NCI-H1694 treated with DMSO at 0.1 percent for 48 hours (cell line): Measurements from ENCODE around the gene TRPV6.

ENCODE experiments used
- DNase-seq: peaks from one replicate; lab custom pipeline; 2025; lab: John Stamatoyannopoulos, UW

The TRPV6 gene

DNA sequence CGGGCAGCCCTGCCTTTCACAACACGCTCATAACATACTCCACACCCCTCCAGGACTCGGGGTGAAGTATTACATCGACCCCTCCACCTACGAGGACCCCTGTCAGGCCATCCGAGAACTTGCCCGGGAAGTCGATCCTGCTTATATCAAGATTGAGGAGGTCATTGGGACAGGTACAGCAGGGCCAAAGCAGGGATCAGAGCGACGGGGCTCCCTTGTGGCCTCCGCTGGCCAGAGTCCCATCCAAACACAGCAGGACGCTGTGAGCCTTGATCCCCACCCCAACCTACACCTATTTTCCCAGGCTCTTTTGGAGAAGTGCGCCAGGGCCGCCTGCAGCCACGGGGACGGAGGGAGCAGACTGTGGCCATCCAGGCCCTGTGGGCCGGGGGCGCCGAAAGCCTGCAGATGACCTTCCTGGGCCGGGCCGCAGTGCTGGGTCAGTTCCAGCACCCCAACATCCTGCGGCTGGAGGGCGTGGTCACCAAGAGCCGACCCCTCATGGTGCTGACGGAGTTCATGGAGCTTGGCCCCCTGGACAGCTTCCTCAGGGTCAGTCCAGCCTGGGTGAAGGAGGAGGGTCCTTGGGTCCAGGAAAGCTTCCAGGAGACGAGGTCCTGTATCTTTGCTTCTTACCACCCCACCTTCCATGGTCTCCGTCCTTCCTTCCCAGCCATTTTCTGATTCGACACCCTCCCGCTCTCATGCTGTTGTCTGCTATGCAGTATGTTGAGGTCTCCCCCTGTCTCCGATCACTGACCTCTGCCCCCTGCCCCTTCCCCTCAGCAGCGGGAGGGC, 17.2 kb downstream of the TRPV6 start:
- DNase-seq: no peak

DNA sequence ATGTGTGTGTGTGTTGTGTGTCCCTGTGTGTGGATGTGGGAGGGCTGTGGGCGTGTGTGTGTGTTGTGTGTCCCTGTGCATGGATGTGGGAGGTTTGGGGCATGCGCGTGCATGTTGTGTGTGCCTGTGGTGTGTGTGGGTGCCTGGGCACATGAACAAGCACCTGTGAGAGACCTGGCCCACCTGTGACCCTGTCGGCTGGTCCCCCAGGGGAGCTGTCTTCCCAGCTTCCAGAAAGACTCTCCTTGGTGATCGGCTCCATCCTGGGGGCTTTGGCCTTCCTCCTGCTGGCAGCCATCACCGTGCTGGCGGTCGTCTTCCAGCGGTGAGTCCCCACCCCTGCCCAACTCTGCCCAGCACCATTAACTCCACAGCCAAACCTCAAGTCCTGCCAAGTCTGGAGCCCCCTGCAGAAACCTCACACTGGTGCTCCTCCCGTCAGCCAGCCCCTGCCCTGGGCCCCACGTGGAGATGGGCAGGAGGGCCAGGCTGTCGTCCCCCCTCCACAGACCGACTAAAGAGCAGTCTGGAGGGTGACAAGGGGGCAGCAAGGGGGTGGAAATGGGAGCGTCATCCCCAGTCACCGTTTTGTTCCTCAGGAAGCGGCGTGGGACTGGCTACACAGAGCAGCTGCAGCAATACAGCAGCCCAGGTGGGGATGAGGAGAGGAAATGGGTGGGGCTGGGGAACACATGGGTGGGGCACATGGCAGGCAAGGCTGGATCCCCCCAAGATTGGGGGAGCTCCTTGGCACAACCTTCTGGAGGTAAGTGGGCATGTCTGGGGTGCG, 18.0 kb downstream of the TRPV6 start:
- no peak for DNase-seq

DNA sequence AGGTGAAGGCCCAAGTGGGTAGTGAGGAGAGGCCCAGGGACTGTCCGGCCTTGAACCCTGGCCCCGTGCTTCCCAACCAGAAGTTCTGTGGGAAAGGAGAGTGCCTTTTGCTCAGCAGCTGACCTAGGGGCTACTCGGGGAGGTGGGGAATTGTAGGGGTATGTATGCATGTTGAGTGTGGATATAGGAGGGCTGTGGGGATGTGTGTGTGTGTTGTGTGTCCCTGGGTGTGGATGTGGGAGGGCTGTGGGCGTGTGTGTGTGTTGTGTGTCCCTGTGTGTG, 18.5 kb downstream of the TRPV6 start:
- DNase-seq: no peak

DNA sequence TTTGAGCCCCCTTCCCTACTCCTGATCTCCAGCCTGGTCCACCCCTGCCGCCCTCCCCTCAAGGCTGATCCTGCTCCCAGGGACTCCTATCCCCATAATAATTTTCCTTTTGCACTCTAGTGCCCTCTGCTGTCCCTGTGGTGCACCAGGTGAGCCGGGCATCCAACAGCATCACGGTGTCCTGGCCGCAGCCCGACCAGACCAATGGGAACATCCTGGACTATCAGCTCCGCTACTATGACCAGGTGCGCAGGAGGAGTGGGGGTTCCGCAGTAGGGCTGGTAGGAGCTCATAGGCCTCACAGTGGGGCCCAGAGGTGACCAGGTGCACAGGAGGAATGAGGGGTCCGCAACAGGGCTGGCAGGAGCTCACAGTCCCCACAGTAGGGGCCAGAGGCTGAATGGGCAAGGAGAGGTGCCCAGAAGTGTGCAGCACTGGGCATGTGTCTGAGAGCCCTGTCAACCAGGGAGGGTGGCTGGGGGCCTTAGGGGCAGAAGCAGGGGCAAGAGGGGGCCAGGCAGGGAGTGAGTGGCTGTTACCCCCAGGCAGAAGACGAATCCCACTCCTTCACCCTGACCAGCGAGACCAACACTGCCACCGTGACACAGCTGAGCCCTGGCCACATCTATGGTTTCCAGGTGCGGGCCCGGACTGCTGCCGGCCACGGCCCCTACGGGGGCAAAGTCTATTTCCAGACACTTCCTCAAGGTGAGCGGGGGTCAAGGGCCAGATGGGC, 19.0 kb downstream of the TRPV6 start:
- no peak for DNase-seq

GRCh38 chr7:142865766-142866165, 19.8 kb downstream of the TRPV6 start:
- no peak for DNase-seq

- DNase-seq: no peak
These were observed 20.4 kb downstream of the TRPV6 start for GRCh38 chr7:142864980-142865747.

GRCh38 chr7:142863891-142864685, 21.5 kb downstream of the TRPV6 start:
- DNase-seq: no peak

DNA sequence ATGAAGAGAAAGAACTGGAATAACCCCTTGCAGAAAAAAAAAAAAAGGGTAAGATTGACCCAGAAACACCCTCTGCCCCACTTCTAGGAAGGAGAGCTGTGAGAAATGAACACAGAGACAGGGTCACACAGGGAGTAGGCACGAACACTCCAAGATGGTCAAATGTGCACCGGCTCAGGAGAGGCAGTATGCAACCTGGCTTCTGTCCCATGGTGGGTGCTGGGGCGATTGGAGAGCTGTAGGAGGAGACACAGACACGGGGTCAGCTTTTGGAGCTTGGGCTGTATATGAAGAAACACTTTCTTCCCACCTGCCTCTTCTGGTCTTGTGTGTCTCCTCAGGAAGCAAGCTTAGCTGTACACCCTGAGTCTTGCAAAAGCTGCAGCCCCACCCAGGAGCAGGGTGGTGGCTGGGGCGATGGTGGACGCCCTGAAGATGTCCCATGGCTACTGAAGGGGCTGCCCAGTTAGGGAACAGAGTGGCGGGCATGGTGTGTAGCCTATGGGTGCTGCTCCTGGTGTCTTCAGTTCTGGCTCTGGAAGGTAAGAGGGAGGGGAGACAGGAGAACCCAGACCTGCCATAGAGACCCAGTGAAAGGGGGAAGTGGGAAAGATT, 22.7 kb downstream of the TRPV6 start:
- no peak for DNase-seq

DNA sequence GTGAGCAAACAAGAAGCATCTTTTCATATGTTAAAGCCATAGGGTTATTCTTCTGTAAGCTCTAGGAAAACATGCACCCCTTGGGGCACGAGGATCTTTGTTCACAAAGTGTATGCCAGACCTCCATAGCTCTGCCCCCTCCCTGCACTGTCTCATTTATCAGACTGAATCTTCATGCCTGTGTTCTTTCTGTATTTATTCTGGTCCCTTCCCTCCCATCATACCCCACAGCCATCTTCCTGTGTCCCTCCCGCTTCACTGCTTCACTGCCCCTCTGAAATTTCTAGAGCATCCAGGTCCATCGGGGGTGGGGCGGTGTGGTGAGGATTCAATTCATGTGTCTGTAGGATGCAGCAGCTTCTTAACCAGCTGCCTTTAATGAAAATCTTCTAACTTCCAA, 23.2 kb downstream of the TRPV6 start:
- no peak for DNase-seq

DNA sequence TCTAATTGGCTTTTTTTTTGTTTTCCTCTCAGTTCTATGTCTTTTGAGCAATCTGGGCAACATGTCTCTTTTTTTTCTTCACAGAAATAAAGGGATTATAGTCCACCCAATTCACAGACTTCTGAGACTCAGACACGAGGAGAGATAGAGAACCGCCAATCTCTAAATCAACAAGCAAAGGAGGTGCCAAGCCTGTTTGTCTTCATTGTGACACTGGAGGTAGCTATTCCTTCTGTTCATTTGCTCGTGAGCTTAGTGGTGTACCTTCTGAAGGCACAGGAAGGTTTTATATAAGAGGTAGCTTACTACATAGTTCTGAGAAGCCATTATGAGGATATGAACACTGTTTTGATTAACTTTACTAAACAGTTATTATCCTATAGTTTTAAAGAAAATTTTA, 24.6 kb downstream of the TRPV6 start:
- no peak for DNase-seq

- DNase-seq: no peak
These were observed 25.7 kb downstream of the TRPV6 start for GRCh38 chr7:142859829-142860228.

- DNase-seq: no peak
These were observed 26.1 kb downstream of the TRPV6 start for GRCh38 chr7:142859411-142859810.

GRCh38 chr7:142857625-142858024, 27.9 kb downstream of the TRPV6 start:
- DNase-seq: no peak

DNA sequence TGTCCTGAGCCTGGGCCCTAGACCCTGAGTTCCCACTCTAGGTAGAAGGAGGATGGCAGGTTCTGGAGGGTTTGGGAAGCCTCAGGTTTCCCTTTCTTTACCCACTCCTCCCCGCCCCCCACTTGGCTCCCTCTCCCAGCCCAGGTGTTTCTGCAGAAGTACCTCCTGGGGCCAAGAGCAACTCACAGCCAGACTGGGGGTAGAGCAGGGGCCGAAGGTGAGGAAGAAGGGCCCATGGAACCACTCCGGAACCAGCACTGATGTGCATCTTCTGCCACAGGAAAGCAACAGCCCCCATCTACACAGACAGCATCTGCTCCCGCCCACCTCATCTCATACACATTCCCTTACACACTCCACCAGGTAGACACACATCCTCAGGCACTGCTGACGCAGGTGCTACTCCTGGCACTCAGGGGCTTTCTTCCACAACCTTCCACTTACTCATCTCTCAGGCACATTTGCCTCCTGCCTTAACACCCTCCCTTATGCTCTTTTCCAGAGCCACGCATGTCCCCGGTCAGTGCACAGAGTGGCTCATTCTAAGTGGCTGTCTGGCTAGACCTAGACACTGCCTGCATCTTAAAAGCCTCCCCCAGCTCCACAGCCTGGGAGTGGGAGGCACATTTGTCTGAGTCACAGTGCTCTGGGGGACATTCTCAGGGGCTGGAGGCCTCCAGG, 28.8 kb downstream of the TRPV6 start:
- DNase-seq: no peak

DNA sequence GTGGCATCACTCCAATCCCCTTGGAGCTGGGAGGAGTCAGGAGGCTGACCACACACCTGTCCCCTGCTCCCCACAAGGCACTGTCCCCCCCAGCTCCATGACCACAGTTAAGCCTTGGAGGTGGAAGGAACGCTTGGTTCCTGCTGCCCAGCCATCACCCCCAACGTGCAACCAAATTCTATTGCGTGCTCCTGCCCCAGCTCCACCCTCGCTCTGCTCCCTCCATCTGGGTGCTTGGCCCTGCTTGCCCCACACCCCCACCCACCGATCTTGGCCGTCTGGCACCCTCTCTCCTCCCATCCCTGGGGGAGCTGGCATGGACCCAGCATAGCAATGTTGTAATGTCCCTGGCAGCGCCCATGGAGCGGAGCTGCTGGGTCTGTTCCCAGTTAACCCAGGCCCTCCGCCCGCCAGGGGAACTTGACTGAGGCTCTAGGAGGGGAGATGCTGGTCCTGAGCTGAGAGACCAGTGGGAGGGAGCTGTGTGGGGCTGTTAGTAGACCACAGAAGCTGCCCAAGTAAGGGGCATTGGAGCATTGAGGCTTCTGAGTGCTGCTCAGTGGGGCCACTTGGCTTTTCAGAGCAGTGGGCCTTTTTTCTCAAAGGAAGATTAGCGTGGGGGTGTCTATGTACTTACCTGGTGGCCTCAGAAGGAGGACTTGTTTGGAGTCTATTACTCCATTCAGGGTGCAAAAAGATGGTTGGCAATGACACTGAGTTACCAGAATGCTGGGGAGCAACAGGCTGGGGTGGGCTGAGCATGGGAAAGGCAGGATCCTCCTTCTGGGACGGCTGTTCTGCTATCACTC, 29.6 kb downstream of the TRPV6 start:
- DNase-seq: no peak

DNA sequence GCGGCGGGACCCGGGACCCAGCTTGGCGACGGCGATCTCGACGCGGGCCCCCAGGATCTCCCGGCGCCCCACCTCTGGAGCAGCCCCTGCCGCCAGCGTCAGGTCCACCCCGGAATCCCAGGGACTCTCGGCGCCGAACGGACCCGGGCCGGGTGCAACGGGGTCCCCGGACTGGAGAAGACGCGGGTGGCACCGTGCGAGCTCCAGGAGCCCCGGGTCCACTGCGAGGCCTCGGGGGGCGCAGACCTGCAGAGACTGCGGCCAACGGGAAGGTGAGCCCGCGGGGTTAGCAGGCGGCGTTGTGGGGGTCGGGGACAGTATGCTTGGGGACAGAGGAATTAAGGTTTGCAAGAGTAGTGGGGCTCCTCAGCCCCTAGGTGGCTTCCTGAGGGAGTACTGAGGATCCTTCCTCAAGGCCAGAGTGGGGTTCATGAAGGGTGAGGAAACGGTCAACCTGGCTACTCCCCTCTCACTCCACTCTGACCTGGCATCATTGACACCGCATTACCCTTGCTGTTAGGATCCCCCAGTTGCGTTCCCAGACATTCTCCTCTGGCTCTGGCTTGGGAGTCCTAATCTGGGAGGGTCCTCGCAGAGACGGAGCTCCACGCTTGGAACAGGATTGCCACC, 30.3 kb downstream of the TRPV6 start:
- DNase-seq: no peak

- no peak for DNase-seq
These were observed 31.0 kb downstream of the TRPV6 start, which contains the start of gene EPHB6 for GRCh38 chr7:142854372-142855113. EPHB6 (plus strand) TSS chr7:142855076; CDS start chr7:142863228, 8,152 bp downstream.

- peak; percentile 25 for DNase-seq
These were observed 31.7 kb downstream of the TRPV6 start for GRCh38 chr7:142853739-142854371.
